HPDE6-E6E7 (cell line): ENCODE measurements around the gene SLX1A.
"Not testable (repeated sequence)": the region's sequence is repeated elsewhere in the genome, so short reads cannot be mapped to it uniquely, and the experiment has no call there.

ENCODE experiments used
- DNase-seq: peaks from one replicate; pipeline ENCODE4 v3.0.0; 2011; ENCODE audit warnings: missing footprints; ENCODE audit errors: extremely low spot score

SLX1A gene

GRCh38 chr16:30193615-30194014, at the start of gene SLX1A, which contains the start of gene BOLA2B:
SLX1A (plus strand) TSS chr16:30193875; CDS start chr16:30194085, 210 bp downstream.
BOLA2B (minus strand) TSS chr16:30193666; CDS start chr16:30193595, 71 bp downstream.
- DNase-seq: not testable (repeated sequence)

GRCh38 chr16:30144017-30144416, 49.7 kb upstream of the SLX1A start:
- DNase-seq: no peak

GRCh38 chr16:30144917-30145316, 48.8 kb upstream of the SLX1A start:
- no peak for DNase-seq

- no peak for DNase-seq
Observed at GRCh38 chr16:30145657-30146056, 48.0 kb upstream of the SLX1A start.

- no peak for DNase-seq
Observed at GRCh38 chr16:30147843-30148510, 45.7 kb upstream of the SLX1A start.

GRCh38 chr16:30149250-30149930, 44.3 kb upstream of the SLX1A start:
- DNase-seq: no peak

- no peak for DNase-seq
Observed at GRCh38 chr16:30151091-30151490, 42.6 kb upstream of the SLX1A start.

- DNase-seq: no peak
Observed at GRCh38 chr16:30152517-30152916, 41.2 kb upstream of the SLX1A start.

- DNase-seq: no peak
Observed at GRCh38 chr16:30155188-30155587, 38.5 kb upstream of the SLX1A start.

GRCh38 chr16:30157214-30157613, 36.5 kb upstream of the SLX1A start:
- DNase-seq: no peak

GRCh38 chr16:30163538-30163937, 30.1 kb upstream of the SLX1A start:
- no peak for DNase-seq

GRCh38 chr16:30166202-30166902, 27.3 kb upstream of the SLX1A start:
- no peak for DNase-seq

- DNase-seq: not testable (repeated sequence)
Observed at GRCh38 chr16:30168746-30169145, 24.9 kb upstream of the SLX1A start.

- DNase-seq: not testable (repeated sequence)
Observed at GRCh38 chr16:30169416-30169815, 24.3 kb upstream of the SLX1A start.

GRCh38 chr16:30170145-30170544, 23.5 kb upstream of the SLX1A start:
- not testable (repeated sequence) for DNase-seq

- DNase-seq: no peak
Observed at GRCh38 chr16:30173054-30173453, 20.6 kb upstream of the SLX1A start.

- DNase-seq: not testable (repeated sequence)
Observed at GRCh38 chr16:30176876-30177275, 16.8 kb upstream of the SLX1A start.

- no peak for DNase-seq
Observed at GRCh38 chr16:30179195-30179594, 14.5 kb upstream of the SLX1A start.

- no peak for DNase-seq
Observed at GRCh38 chr16:30179931-30180330, 13.7 kb upstream of the SLX1A start.

- DNase-seq: no peak
Observed at GRCh38 chr16:30180741-30181140, 12.9 kb upstream of the SLX1A start.

GRCh38 chr16:30183233-30184095, 10.2 kb upstream of the SLX1A start, which contains the start of gene CORO1A:
CORO1A (plus strand) TSS chr16:30183602; CDS start chr16:30185210, 1,608 bp downstream.
- peak; percentile 63 for DNase-seq
